ENCODE results near the gene RPL10.

RPL10 gene

GRCh38 chrX:154362085-154362742, 36.0 kb upstream of the RPL10 start:
- no peak for DNase-seq (ENCODE audit: low read depth)

GRCh38 chrX:154363706-154364439, 34.3 kb upstream of the RPL10 start:
- DNase-seq (ENCODE audit: low read depth): no peak

- DNase-seq (ENCODE audit: low read depth): no peak
These were observed 33.1 kb upstream of the RPL10 start for GRCh38 chrX:154365052-154365600.

GRCh38 chrX:154365997-154366665, 32.0 kb upstream of the RPL10 start:
- DNase-seq (ENCODE audit: low read depth): no peak

- DNase-seq (ENCODE audit: low read depth): no peak
These were observed 31.5 kb upstream of the RPL10 start for GRCh38 chrX:154366666-154367055.

- DNase-seq (ENCODE audit: low read depth): no peak
These were observed 30.5 kb upstream of the RPL10 start for GRCh38 chrX:154367474-154368308.

- DNase-seq (ENCODE audit: low read depth): peak; percentile 87
These were observed 29.3 kb upstream of the RPL10 start for GRCh38 chrX:154368630-154369448.

GRCh38 chrX:154369449-154370299, 28.5 kb upstream of the RPL10 start:
- peak; percentile 64 for DNase-seq (ENCODE audit: low read depth)

GRCh38 chrX:154370300-154371016, 27.7 kb upstream of the RPL10 start:
- no peak for DNase-seq (ENCODE audit: low read depth)

- DNase-seq (ENCODE audit: low read depth): peak; percentile 85
These were observed 27.0 kb upstream of the RPL10 start for GRCh38 chrX:154371017-154371788.

- DNase-seq (ENCODE audit: low read depth): no peak
These were observed 26.3 kb upstream of the RPL10 start for GRCh38 chrX:154371789-154372300.

GRCh38 chrX:154372612-154373022, 25.6 kb upstream of the RPL10 start:
- no peak for DNase-seq (ENCODE audit: low read depth)

- DNase-seq (ENCODE audit: low read depth): no peak
These were observed 24.6 kb upstream of the RPL10 start for GRCh38 chrX:154373340-154374306.

GRCh38 chrX:154374313-154375155, 23.6 kb upstream of the RPL10 start, which contains the start of gene FLNA:
FLNA (minus strand) TSS chrX:154374634; CDS start chrX:154371245, 3,389 bp downstream.
- DNase-seq (ENCODE audit: low read depth): no peak

- DNase-seq (ENCODE audit: low read depth): no peak
These were observed 23.0 kb upstream of the RPL10 start for GRCh38 chrX:154375156-154375504.

GRCh38 chrX:154376774-154377173, 21.4 kb upstream of the RPL10 start:
- DNase-seq (ENCODE audit: low read depth): no peak

Data from activated T-helper 1 cell treated with Interleukin-2 at 50 U/mL for 16 hours (primary cell).